Cardiac fibroblast (primary cell): ENCODE measurements around the gene SPNS2.

Experiments used
- DNase-seq, 2 donors: peaks; one replicate each; pipeline versions ENCODE4 v3.0.0 to v3.0.0-alpha.2; 2010; ENCODE audit warnings: low read depth in 2 of 2
- H3K4me3 ChIP-seq, 2 donors: replicated peaks in 1 of 2; 1 replicate in 1 of 2; 2 replicates in 1 of 2; pipeline ENCODE4 v1.5.1; 2011; ENCODE audit warnings: low read depth in 2 of 2, low read length in 2 of 2, mild to moderate bottlenecking in 2 of 2, moderate library complexity in 1 of 2
- TF ChIP-seq, protein P1 (sequence below): IDR thresholded peaks from one replicate; pipeline ENCODE4 v1.5.1; 2011; ENCODE audit warnings: low read depth, mild to moderate bottlenecking, low read length, inconsistent platforms

Gene SPNS2

DNA sequence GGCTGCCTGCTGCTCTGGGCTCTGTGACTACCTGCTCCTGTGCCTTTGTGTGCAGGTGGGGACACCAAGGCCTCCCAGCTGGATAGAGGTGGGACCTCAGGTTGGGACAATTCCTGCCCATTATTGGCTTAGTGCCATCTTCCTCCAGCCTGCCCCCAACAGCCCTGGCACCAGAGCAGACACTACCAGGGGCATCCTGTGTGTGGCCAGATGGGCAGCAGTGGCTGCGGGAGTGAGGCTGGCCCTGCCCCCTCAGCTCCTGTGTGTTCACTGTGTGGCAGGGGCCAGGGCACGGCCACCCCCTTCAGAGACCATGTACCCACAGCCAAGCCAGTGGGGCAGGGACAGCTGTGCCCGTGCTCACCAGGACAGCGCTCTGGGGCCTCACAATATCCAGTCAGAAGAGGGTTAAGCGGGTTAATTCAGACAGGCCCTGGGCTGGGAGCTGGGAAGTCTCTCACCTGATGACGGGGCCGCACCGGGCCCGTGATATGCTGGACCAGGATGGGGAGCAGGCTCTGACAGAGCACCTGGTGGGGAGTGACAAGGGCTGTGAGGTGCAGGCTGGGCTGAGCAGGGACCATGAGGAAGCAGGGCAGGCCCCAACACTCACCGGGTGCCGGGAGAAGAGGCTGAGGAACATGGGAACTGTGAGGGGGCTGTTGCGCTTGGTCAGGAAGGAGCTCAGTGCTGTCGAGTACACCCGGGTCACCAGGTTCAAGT is 43.5 kb downstream of the SPNS2 start:
- no peak overlapping the region for H3K4me3 ChIP-seq
- TF ChIP-seq, protein P1, sequence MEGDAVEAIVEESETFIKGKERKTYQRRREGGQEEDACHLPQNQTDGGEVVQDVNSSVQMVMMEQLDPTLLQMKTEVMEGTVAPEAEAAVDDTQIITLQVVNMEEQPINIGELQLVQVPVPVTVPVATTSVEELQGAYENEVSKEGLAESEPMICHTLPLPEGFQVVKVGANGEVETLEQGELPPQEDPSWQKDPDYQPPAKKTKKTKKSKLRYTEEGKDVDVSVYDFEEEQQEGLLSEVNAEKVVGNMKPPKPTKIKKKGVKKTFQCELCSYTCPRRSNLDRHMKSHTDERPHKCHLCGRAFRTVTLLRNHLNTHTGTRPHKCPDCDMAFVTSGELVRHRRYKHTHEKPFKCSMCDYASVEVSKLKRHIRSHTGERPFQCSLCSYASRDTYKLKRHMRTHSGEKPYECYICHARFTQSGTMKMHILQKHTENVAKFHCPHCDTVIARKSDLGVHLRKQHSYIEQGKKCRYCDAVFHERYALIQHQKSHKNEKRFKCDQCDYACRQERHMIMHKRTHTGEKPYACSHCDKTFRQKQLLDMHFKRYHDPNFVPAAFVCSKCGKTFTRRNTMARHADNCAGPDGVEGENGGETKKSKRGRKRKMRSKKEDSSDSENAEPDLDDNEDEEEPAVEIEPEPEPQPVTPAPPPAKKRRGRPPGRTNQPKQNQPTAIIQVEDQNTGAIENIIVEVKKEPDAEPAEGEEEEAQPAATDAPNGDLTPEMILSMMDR = no peak
- DNase-seq = no peak

DNA sequence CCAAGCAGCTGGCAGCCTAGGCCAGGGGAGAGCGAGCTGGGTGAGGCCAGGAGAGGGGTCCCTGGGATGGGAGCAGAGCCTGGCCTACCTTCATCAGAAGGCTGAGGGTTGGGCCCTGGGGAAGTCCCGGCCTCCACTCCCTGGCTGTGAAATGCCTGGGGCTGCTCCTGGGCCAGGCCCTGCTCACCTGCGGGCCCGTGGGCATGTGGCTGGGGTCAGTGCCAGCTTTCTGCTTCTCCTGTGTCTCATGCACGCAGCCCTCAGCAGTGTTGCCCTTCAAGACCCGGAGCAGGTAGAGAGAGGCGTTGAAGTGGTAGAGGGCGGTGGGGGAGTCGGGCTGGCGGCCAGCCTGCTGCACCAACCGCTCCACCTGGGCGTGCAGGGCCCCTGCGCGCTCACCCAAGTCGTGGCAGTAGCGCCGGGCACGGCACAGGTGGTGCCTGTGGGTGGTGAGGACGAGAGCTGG is 44.1 kb downstream of the SPNS2 start:
- TF ChIP-seq, protein P1 = no peak

DNA sequence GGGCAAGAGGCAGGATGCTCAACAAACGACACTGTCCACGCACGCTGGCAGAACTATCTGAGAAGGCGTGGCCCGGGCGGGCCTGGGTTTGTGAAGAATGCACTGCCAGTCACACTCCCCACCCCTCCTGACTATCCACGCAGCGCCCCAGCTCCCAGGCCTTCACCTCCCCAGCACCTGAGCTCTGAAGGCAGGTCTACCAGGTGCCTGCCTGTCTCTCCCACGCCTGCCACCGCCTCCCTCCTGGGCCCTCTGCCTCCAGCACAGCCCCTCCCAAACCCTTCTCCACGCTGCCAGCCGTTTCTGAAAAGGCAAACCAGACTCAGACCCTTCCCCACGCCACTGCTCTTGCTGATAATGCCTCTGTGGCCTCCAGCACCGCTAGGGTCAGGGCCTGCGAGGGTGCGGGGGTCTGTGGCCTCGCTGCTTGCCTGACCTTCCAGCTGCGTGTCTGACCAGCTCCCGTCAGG is 44.9 kb downstream of the SPNS2 start:
- TF ChIP-seq, protein P1 = no peak
- no peak overlapping the region for H3K4me3 ChIP-seq
- DNase-seq = no peak

More for the DNA sequence above, 44.1 kb downstream of the SPNS2 start:
- no peak for DNase-seq
- H3K4me3 ChIP-seq = no peak overlapping the region

DNA sequence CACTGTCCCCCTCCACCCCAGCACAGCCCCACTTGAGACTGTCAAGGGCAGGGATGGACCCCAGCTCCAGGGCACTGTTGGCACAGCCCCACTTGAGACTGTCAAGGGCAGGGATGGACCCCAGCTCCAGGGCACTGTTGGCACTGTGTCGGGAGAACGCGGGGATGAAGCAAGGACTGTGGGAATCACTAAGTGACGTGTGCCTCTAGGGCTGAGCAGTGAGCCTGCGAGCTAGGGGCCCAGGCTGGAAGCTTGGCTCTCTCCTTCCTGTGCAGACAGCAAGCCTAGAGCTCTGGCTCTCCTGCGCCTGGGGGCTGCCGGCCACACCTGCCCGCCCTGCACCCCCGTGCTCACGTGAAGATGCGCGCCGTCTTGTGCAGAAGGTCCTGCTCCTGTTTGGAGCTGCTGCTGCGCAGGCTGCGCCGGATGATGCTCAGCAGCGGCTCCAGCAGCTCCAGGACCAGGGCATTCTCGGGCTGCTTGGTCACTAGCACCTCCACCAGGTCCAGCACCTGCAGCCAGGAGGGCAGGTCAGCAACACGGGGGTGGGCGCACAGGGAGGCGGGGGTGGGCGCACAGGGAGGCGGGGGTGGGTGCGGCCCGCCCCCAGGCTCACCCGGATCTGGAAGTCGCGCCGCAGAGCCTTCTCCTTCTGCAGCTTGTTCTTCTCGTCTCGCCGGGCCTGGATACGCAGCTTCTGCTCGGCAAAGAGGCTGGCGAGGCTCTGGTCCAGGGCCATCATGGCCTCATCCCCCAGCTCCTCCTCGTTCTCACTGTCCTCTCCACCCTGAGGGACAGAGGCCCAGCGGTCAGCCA is 45.7 kb downstream of the SPNS2 start:
- H3K4me3 ChIP-seq = no peak overlapping the region
- TF ChIP-seq, protein P1 = no peak
- no peak for DNase-seq

DNA sequence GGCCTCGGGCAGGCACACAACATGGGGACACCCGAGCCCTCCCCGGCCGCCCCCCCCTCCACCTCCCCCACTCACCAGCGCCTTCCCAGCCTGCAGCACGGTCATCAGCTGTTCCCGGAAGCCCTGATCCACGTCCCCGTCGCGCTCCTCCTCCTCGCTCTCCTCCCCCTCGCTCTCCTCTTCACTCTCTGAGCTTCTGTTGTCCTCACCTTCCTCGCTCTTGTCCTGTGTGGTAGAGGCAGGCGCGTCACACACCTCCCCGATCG is 46.2 kb downstream of the SPNS2 start:
- TF ChIP-seq, protein P1 = no peak
- DNase-seq = no peak
- no peak overlapping the region for H3K4me3 ChIP-seq

DNA sequence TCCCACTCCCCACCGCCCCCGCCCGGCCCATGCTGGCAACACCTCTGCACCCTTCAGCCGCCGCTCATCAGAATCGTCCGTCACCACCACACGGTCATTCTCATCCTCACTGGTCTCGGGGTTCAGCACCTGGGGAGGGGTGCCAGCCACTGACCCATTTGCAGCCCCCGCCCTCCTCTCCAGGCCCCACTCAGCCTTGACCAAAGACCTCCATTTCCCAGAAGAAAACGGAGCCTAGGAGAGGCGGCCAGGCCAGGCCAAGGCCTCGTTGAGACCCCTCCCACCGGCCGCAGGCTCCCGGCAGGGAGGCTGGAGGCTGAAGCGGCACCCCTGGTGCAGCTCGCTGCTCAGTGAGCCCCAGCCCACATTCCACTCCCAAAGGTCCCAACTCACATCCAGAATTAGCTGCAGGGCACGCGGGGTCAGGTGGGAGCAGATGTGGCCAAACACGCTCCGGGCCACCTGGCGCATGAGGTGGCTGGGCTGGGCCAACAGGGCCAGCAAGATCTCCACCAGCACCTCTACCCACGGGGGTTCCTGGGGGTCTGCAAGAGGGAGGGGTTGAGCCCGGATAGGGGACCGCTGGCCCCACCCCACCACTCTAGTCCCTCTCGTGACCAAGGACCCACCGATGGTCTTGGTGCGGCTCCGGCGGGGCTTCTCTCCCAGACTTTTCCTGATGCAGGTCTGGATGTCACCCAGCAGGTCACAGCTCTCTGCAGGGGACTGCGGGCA is 46.7 kb downstream of the SPNS2 start:
- no peak for DNase-seq
- TF ChIP-seq, protein P1 = no peak
- H3K4me3 ChIP-seq = no peak overlapping the region
